T-cell (primary cell): Measurements from ENCODE around the gene UTP4. TPM values are rescaled to one million over a fixed set of nuclear protein-coding genes. Genes with fewer than 3 reads are reported as not detected.
A peak's percentile ranks its signal among the peaks of the same experiment; 100 is the strongest.

Experiments used
- ATAC-seq, 4 experiments: fragments of 200-7000 bp in 3 of 4; fragments of 150-1000 bp in 1 of 4; cut with Tn5 transposase; replicated peaks in 1 of 4; 1 replicate in 3 of 4; 2 replicates in 1 of 4; pipeline ENCODE4 v1.10.0; 2021; ENCODE audit warnings: moderate library complexity in 3 of 4, mild to moderate bottlenecking in 2 of 4, moderate number of reproducible peaks in 1 of 4
- CTCF ChIA-PET, 2 donors: fragments of 300-600 bp; sonication (Branson Sonifier 250); formaldehyde crosslinking; loops; one replicate each; lab custom pipeline; 2022; ENCODE audit warnings: antibody characterized with exemption in 2 of 2; lab: Charles Lee
- POLR2A ChIA-PET, 2 donors: fragments of 300-600 bp; sonication (Branson Sonifier 250); formaldehyde crosslinking; loops; one replicate each; lab custom pipeline; 2022; ENCODE audit warnings: antibody characterized with exemption in 2 of 2; lab: Charles Lee
- DNase-seq, 35 experiments: peaks; one replicate each; pipeline versions ENCODE4 v3.0.0 to v3.0.0-alpha.2; 2013 to 2023
- H3K27ac ChIP-seq: one replicate; pipeline ENCODE4 v1.5.1; 2013; ENCODE audit warnings: low read length
- H3K27me3 ChIP-seq, 2 experiments: replicated peaks in 1 of 2; 1 replicate in 1 of 2; 2 replicates in 1 of 2; pipeline versions ENCODE4 v1.6.1 to v1.7.0; 2013; ENCODE audit warnings: low read length in 1 of 2, mixed read lengths in 1 of 2; ENCODE audit not compliant: control insufficient read depth in 2 of 2, insufficient read depth in 2 of 2; ENCODE audit errors: extremely low read depth in 1 of 2
- H3K36me3 ChIP-seq, 2 donors: 1 replicate in 1 of 2; 2 replicates in 1 of 2; pipeline versions ENCODE4 v1.6.1 to v1.7.0; 2013; ENCODE audit warnings: low read length in 1 of 2; ENCODE audit not compliant: control insufficient read depth in 2 of 2, insufficient read depth in 1 of 2; ENCODE audit errors: extremely low read depth in 1 of 2
- H3K4me1 ChIP-seq, 2 experiments: 1 replicate in 1 of 2; 2 replicates in 1 of 2; pipeline versions ENCODE4 v1.6.1 to v1.7.0; 2013; ENCODE audit warnings: low read length in 2 of 2, mixed read lengths in 1 of 2; ENCODE audit not compliant: insufficient read depth in 2 of 2, control insufficient read depth in 1 of 2; ENCODE audit errors: extremely low read depth in 1 of 2
- H3K4me3 ChIP-seq, 2 donors: 1 replicate in 1 of 2; 2 replicates in 1 of 2; pipeline versions ENCODE4 v1.5.1 to v1.7.0; 2013; ENCODE audit warnings: mild to moderate bottlenecking in 2 of 2, low read length in 1 of 2, moderate library complexity in 1 of 2; ENCODE audit not compliant: control insufficient read depth in 1 of 2; ENCODE audit errors: extremely low read depth in 1 of 2
- H3K9me3 ChIP-seq: 2 replicates; pipeline ENCODE4 v1.7.0; 2013
- H3K27ac Mint-ChIP-seq, 2 donors: one replicate each; pipeline ENCODE4 v1.8.0; 2020 to 2021; ENCODE audit warnings: mild to moderate bottlenecking in 2 of 2, mixed read lengths in 2 of 2
- H3K27me3 Mint-ChIP-seq, 2 donors: one replicate each; pipeline ENCODE4 v1.8.0; 2021 to 2022; ENCODE audit warnings: mixed read lengths in 2 of 2
- H3K36me3 Mint-ChIP-seq: one replicate; pipeline ENCODE4 v1.8.0; 2021; ENCODE audit warnings: mixed read lengths
- H3K4me1 Mint-ChIP-seq, 3 donors: one replicate each; pipeline ENCODE4 v1.8.0; 2020 to 2022; ENCODE audit warnings: mixed read lengths in 3 of 3, mild to moderate bottlenecking in 1 of 3
- H3K4me3 Mint-ChIP-seq, 3 donors: one replicate each; pipeline ENCODE4 v1.8.0; 2020 to 2022; ENCODE audit warnings: mild to moderate bottlenecking in 3 of 3, mixed read lengths in 3 of 3, moderate library complexity in 3 of 3
- H3K9me3 Mint-ChIP-seq, 3 donors: one replicate each; pipeline ENCODE4 v1.8.0; 2020 to 2022; ENCODE audit warnings: mixed read lengths in 3 of 3
- WGBS: methylation state at CpG from one replicate; pipeline ENCODE4 v1.1.5; 2013; ENCODE audit warnings: missing lambda C conversion rate; ENCODE audit not compliant: insufficient coverage; 5-methylcytosine and 5-hydroxymethylcytosine counted together
- total RNA-seq, 35 experiments: library from RNA in 6 of 35; stranded (reverse) in 6 of 35; fragments of 120-200 nt in 1 of 35; gene quantifications; one replicate each; pipeline versions ENCODE4 v1.2.1 to v1.2.4 and lab custom pipeline; 2013 to 2026

UTP4 gene
- total RNA-seq, 5 donors from 2014 or later (not counting 1 experiment from before 2014, with no cell fraction given) = 30.3 to 42.5 (median 37.8) TPM

GRCh38 chr16:69105501-69106361 is 26.7 kb upstream of the UTP4 start, which contains the start of gene HAS3:
Gene HAS3, plus strand, starts transcription at chr16:69105653. Its CDS starts 3,743 bp downstream, at chr16:69109396.
- Histone ChIP-seq H3K27ac (no peak within 1 kb of the TSS), H3K9me3 (no peaks in the 10 kb centered on the region), H3K4me1 (peaks cover 7 to 26% of the 10 kb centered on the region in 2 experiments), H3K36me3 (peaks cover 4% of the 10 kb centered on the region in 2 donors), H3K27me3 (peaks cover 0 to 67% of the 10 kb centered on the region in 2 experiments), H3K4me3 (peak within 1 kb of the TSS; percentile 30 to 69)
- ATAC-seq = peak; percentile 62 to 75 (median 72)
- Mint-ChIP-seq H3K36me3 (peaks cover 21% of the 10 kb centered on the region), H3K9me3 (no peaks in the 10 kb centered on the region), H3K4me1 (peaks cover 20 to 24% (median 24%) of the 10 kb centered on the region in 3 donors), H3K27me3 (peaks cover 28 to 35% of the 10 kb centered on the region in 2 donors), H3K27ac (no peak within 1 kb of the TSS), H3K4me3 (peak within 1 kb of the TSS; percentile 78 to 88 (median 84))
- peak in 9 of 35 experiments; percentile 9 to 36 (median 19) for DNase-seq
- WGBS = under 1% methylated on average over 78 of the region's 80 CpGs
- ChIA-PET POLR2A (interaction anchor here in 1 of 2 donors (0.6 kb wide), 1 partner anchor 27 kb away, joined by 5 read pairs; no protein-coding TSS in a partner anchor), CTCF (interaction anchor here (0.6 kb wide), 2 partner anchors 12 to 296 kb away, joined by 3 read pairs; no protein-coding TSS in a partner anchor)

- Mint-ChIP-seq H3K4me1 (peaks cover 20 to 24% (median 24%) of the 10 kb centered on the region in 3 donors), H3K27ac (no peak overlapping the region), H3K36me3 (peaks cover 23% of the 10 kb centered on the region), H3K9me3 (no peaks in the 10 kb centered on the region), H3K4me3 (peak overlapping the region; percentile 56 to 68 (median 58)), H3K27me3 (peaks cover 28 to 35% of the 10 kb centered on the region in 2 donors)
- Histone ChIP-seq H3K27ac (no peak overlapping the region), H3K27me3 (peaks cover 0 to 67% of the 10 kb centered on the region in 2 experiments), H3K4me1 (peaks cover 7 to 26% of the 10 kb centered on the region in 2 experiments), H3K9me3 (no peaks in the 10 kb centered on the region), H3K4me3 (peak overlapping the region in 1 of 2 donors; percentile 69), H3K36me3 (peaks cover 4% of the 10 kb centered on the region in 2 donors)
- ChIA-PET POLR2A (interaction anchor here in 1 of 2 donors (0.6 kb wide), 1 partner anchor 26 kb away, joined by 5 read pairs; no protein-coding TSS in a partner anchor), CTCF (interaction anchor here in 1 of 2 donors (0.6 kb wide), 1 partner anchor 11 kb away, joined by 3 read pairs; no protein-coding TSS in a partner anchor)
- ATAC-seq (peak in 2 of 4 experiments; percentile 8 to 17), DNase-seq (no peak)
- WGBS = 2% methylated on average over 46 of the region's 55 CpGs
These were observed 25.7 kb upstream of the UTP4 start for GRCh38 chr16:69106491-69107315.

GRCh38 chr16:69107316-69107962 is 25.0 kb upstream of the UTP4 start:
- Histone ChIP-seq H3K27ac (no peak overlapping the region), H3K9me3 (no peaks in the 10 kb centered on the region), H3K4me3 (peak overlapping the region in 1 of 2 donors; percentile 69), H3K36me3 (peaks cover 4% of the 10 kb centered on the region in 2 donors), H3K4me1 (peaks cover 7 to 26% of the 10 kb centered on the region in 2 experiments), H3K27me3 (peaks cover 0 to 69% of the 10 kb centered on the region in 2 experiments)
- DNase-seq (no peak), ATAC-seq (no peak)
- Mint-ChIP-seq H3K27me3 (peaks cover 28 to 35% of the 10 kb centered on the region in 2 donors), H3K4me3 (peak overlapping the region; percentile 56 to 68 (median 58)), H3K4me1 (peaks cover 20 to 24% (median 24%) of the 10 kb centered on the region in 3 donors), H3K9me3 (no peaks in the 10 kb centered on the region), H3K36me3 (peaks cover 23% of the 10 kb centered on the region), H3K27ac (no peak overlapping the region)
- WGBS = 14% methylated on average over 40 of the region's 52 CpGs
- ChIA-PET CTCF (no interaction called here), POLR2A (interaction anchor here in 1 of 2 donors (0.6 kb wide), 1 partner anchor 88 kb away, joined by 4 read pairs; no protein-coding TSS in a partner anchor)

- peaks cover 0 to 65% of the 10 kb centered on the region in 2 experiments for H3K27me3 ChIP-seq
- H3K27me3 Mint-ChIP-seq = peaks cover 22 to 33% of the 10 kb centered on the region in 2 donors
- peak overlapping the region; percentile 34 to 68 (median 43) for H3K4me3 Mint-ChIP-seq
- POLR2A ChIA-PET = interaction anchor here in 1 of 2 donors (0.6 kb wide), 1 partner anchor 87 kb away, joined by 4 read pairs; no protein-coding TSS in a partner anchor
- DNase-seq = no peak
- H3K9me3 Mint-ChIP-seq = no peaks in the 10 kb centered on the region
- peaks cover 7 to 33% of the 10 kb centered on the region in 2 experiments for H3K4me1 ChIP-seq
- peaks cover 4% of the 10 kb centered on the region in 2 donors for H3K36me3 ChIP-seq
- 94% methylated on average over 5 of the region's 9 CpGs for WGBS
- H3K9me3 ChIP-seq = no peaks in the 10 kb centered on the region
- H3K27ac Mint-ChIP-seq = peak overlapping the region in 1 of 2 donors; percentile 31
- no peak overlapping the region for H3K4me3 ChIP-seq
- ATAC-seq = no peak
- H3K27ac ChIP-seq = no peak overlapping the region
- CTCF ChIA-PET = interaction anchor here in 1 of 2 donors (0.6 kb wide), 1 partner anchor 516 kb away, joined by 4 read pairs; no protein-coding TSS in a partner anchor
- H3K4me1 Mint-ChIP-seq = peaks cover 20 to 24% (median 24%) of the 10 kb centered on the region in 3 donors
- H3K36me3 Mint-ChIP-seq = peaks cover 23% of the 10 kb centered on the region
These were observed 24.2 kb upstream of the UTP4 start for GRCh38 chr16:69108064-69108904.

- ChIA-PET CTCF (interaction anchor here in 1 of 2 donors (0.6 kb wide), 1 partner anchor 517 kb away, joined by 4 read pairs; no protein-coding TSS in a partner anchor), POLR2A (interaction anchor here in 1 of 2 donors (0.6 kb wide), 1 partner anchor 15 kb away, joined by 3 read pairs; no protein-coding TSS in a partner anchor)
- peaks cover 7 to 33% of the 10 kb centered on the region in 2 experiments for H3K4me1 ChIP-seq
- no peaks in the 10 kb centered on the region for H3K9me3 Mint-ChIP-seq
- peaks cover 20 to 24% (median 24%) of the 10 kb centered on the region in 3 donors for H3K4me1 Mint-ChIP-seq
- no peak overlapping the region for H3K27ac Mint-ChIP-seq
- H3K36me3 Mint-ChIP-seq = peaks cover 23% of the 10 kb centered on the region
- H3K27me3 ChIP-seq = peaks cover 0 to 62% of the 10 kb centered on the region in 2 experiments
- H3K4me3 Mint-ChIP-seq = no peak overlapping the region
- no peak for DNase-seq
- peaks cover 22 to 30% of the 10 kb centered on the region in 2 donors for H3K27me3 Mint-ChIP-seq
- ATAC-seq = no peak
- 79% methylated on average over 4 of the region's 4 CpGs for WGBS
- H3K4me3 ChIP-seq = no peak overlapping the region
- peaks cover 4% of the 10 kb centered on the region in 2 donors for H3K36me3 ChIP-seq
- no peak overlapping the region for H3K27ac ChIP-seq
- no peaks in the 10 kb centered on the region for H3K9me3 ChIP-seq
These were observed 23.6 kb upstream of the UTP4 start for GRCh38 chr16:69108905-69109252.
